Fibroblast of the aortic adventitia (primary cell): ENCODE results near the gene RETREG1. TPM values are rescaled to one million over a fixed set of nuclear protein-coding genes. Genes with fewer than 3 reads are reported as not detected.

Experiments
- DNase-seq: peaks from one replicate; pipeline ENCODE4 v3.0.0-alpha.2; 2010; ENCODE audit warnings: low read depth
- H3K4me3 ChIP-seq: 2 replicates; pipeline ENCODE4 v1.5.1; 2011; ENCODE audit warnings: low read depth, mild to moderate bottlenecking, control low read depth, low read length, moderate library complexity
- CTCF ChIP-seq: IDR thresholded peaks from 2 replicates; pipeline ENCODE4 v1.5.1; 2011; ENCODE audit warnings: mild to moderate bottlenecking, low read length, control low read depth, inconsistent platforms; ENCODE audit not compliant: insufficient read depth
- total RNA-seq: library from RNA; depleted of rRNA; stranded (reverse); fragments of >200 nt; gene quantifications from 2 replicates; pipeline ENCODE4 v1.2.3, GENCODE V29; 2012; ENCODE audit warnings: low replicate concordance

Gene RETREG1
- total RNA-seq: 0.08 and 0.99 TPM in 2 replicates

- peak within 1 kb of the TSS; percentile 61 for H3K4me3 ChIP-seq
- no peak for DNase-seq
- TF ChIP-seq CTCF: no peak
These were observed at the start of gene RETREG1 for GRCh38 chr5:16616536-16617273. TSS of gene RETREG1 (minus strand) at chr5:16616997. CDS start at chr5:16616971, 26 bp downstream.

- DNase-seq: no peak
- no peak overlapping the region for H3K4me3 ChIP-seq
- TF ChIP-seq CTCF: no peak
These were observed 49.5 kb upstream of the RETREG1 start for GRCh38 chr5:16666130-16666882.

GRCh38 chr5:16665601-16666000 lies 48.8 kb upstream of the RETREG1 start:
- DNase-seq: peak; percentile 41
- no peak for TF ChIP-seq CTCF
- H3K4me3 ChIP-seq: no peak overlapping the region

GRCh38 chr5:16664368-16664767 lies 47.6 kb upstream of the RETREG1 start:
- no peak overlapping the region for H3K4me3 ChIP-seq
- DNase-seq: no peak
- no peak for TF ChIP-seq CTCF

GRCh38 chr5:16663840-16664239 lies 47.0 kb upstream of the RETREG1 start:
- no peak for DNase-seq
- no peak for TF ChIP-seq CTCF
- H3K4me3 ChIP-seq: no peak overlapping the region

GRCh38 chr5:16661713-16662112 lies 44.9 kb upstream of the RETREG1 start:
- H3K4me3 ChIP-seq: no peak overlapping the region
- no peak for DNase-seq
- no peak for TF ChIP-seq CTCF
